SW480 (cell line): Measurements from ENCODE around the gene BAIAP3.

Experiments
- DNase-seq: peaks from one replicate; pipeline ENCODE4 v3.0.0-alpha.2; 2016; ENCODE audit warnings: low spot score

BAIAP3 gene

DNA sequence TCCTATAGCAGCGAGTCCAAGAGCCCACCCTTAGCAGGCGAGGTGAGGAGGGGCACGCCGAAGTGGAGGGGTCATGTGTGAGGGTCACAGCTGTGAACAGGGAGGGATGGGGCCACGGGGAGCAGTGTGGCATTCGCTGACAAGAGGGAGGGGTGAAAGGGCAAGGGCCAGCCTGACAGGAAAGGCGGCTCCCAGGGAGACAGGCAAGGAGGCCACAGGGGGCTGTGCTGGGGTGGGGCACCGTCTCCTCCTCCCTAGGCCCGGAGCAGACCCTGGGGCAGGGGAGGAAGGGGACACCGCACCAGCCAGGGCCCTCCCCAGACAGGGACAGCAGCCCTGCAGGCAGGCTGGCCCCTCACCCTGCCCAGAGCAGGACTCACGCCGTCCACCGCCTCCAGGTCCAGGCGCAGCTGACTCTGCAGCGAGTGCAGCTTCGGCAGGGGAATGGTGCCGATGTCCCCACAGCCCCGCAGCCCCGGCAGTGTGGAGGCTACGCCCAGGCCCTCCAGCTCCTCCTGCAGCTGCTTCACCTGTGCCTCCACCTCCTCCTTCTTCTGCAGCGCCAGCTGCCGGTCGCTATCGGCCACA lies 33.4 kb downstream of the BAIAP3 start:
- DNase-seq, result no peak

DNA sequence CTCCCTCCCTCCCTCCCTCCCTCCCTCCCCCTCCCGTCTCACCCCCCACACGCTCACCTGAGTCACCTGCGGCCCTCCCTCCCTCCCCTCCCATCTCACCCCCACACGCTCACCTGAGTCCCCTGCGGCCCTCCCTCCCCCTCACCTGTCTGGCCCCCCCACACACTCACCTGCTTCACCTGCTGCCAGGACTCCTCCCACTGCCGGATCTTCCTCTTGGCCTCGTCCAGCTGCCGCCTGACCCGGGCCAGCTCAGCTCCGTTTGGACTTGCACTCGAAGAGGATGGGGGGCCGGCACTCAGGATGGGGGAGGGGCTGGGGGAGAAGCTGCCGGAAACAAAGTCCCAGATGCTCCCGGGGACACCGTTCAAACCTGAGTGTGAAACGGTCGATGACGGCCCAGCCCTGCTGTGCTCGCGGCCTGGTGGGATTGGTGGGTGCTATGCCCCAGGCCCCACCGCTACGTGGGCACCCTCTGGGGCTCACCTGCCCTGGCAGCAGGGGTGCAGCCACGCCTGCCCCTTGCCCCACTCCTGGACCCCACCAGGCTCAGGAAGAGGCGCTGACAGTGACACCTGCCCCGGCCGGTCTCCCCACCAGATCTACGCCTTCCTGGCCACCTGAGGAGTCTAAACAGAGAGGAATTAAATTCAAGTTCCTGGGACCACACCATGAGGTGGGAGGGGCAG lies 34.2 kb downstream of the BAIAP3 start:
- no peak for DNase-seq

DNA sequence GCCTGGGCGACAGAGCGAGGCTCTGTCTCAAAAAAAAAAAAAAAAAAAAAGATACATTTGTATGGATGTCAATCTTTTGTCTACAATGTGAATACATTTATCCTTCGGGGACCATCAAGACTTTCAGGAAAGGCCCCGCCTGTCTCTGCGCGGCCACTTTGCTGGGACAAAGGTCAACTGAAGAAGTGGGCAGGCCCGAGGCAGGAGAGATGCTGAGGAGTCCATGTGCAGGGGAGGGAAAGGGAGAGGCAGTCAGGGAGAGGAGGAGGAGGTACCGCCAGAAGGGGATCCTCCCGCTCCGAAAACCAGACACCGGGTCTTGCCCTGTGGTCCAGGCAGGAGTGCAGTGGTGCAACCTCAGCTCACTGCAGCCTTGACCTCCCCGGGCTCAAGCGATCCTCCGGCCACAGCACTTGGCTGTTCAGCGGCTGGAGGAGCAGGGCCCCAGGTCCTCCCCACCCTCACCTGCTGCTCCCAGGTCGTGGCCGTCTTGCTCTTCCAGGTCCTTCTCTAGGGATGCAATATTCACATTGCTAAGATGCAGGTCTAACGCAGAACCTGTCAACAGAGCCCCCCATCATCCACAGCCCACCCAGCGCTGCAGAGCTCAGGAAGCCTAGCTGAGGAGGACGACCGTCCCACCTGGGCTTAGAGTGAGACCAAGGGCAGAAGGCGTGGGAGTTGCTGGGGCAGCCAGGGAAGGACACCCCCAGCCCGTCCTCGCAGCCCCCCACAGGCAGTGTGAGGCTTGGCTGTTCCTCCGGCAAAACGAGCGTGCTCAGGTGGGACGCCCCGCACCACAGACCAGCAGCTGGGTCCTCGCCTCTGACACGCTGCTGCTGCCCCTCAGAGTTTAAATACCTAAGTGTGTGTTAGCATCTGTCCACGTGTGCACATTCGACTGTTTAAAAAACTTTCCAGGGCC lies 37.9 kb downstream of the BAIAP3 start:
- no peak for DNase-seq

DNA sequence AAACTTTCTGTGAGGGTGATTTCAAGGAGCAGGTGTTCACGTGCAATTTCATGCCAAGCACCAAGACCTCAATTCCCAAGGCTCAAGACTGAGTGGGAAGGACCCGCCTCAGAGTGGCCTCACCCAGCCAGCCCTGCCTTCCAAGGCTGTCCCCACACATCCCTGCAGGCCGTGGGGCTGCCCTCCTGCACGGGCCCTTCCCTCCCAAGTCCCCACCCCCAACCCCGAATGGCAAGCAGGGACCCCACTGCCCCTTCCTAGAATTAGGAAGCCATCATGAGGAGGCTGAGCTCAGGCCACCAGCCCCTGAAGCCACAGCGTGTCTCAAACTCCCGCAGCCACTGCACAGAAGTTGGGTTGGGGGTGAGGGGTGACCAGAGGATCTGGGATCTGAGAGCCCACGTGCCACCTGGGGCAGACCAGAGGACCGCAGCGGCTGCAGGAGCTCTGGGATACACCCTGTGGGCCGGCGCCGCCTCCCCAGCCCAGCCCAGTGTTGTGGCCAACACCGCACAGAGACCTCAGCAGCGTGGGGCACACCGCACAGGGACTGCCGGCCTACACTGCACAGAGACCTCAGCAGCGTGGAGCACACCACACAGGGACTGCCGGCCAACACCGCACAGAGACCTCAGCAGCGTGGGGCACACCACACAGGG lies 39.0 kb downstream of the BAIAP3 start:
- no peak for DNase-seq

DNA sequence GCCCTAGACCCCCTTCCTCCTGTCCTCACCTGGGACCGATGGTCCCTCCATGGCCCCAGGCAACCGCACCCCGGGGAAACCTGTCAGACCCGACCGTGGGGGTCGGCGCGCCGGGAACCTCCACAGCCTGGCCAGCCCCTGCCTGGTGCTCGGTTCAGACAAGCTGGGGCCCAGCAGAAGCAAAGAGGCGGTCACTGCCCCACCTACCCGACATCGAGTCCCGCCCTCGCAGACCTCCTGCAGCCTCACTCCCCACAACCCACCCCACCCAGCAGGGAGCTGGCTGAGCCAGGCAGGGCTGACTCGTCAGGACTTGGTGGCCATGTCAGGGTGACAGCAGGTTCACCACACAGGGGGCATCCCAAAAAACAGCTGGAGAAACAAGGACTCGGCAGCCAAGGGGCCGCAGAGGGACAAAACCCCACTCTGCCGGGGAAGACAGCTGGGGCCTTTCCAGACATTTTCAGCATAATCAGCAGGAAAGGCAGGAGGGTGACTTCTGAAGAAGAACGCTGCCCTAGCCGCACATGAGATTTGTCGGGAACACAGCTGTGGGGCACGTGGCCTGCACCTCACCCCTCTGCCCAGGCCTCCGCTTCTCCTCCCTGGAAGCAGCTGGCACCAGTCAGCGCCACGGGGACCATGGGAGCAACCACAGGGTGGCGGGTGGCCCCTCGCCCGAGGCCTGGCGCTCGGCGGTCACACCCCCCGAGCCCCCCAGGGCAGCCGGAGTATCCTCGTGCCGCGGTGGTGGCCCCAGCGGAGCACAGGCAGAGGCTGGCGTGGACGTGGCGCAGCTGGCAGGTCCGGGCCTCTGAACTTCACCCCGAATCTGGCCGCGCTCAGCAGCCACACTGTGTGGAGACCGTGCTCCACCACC lies 41.2 kb downstream of the BAIAP3 start:
- no peak for DNase-seq

DNA sequence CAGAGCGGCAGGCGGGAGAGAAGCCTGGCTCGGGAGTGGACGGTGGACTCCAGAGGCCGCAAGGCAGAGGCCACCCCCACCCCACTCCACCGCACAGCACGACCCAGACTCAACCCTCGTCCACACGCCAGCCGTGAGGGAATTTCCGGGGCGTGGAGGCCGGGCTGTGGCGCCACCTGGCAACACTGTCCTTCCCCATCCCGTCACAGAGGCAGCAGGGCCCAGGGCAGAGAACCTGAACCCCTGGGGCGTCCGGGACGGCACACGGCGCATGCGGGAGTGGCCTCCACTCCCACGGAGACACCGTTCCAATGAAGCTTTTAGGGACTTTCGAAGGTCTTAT lies 41.8 kb downstream of the BAIAP3 start:
- no peak for DNase-seq

DNA sequence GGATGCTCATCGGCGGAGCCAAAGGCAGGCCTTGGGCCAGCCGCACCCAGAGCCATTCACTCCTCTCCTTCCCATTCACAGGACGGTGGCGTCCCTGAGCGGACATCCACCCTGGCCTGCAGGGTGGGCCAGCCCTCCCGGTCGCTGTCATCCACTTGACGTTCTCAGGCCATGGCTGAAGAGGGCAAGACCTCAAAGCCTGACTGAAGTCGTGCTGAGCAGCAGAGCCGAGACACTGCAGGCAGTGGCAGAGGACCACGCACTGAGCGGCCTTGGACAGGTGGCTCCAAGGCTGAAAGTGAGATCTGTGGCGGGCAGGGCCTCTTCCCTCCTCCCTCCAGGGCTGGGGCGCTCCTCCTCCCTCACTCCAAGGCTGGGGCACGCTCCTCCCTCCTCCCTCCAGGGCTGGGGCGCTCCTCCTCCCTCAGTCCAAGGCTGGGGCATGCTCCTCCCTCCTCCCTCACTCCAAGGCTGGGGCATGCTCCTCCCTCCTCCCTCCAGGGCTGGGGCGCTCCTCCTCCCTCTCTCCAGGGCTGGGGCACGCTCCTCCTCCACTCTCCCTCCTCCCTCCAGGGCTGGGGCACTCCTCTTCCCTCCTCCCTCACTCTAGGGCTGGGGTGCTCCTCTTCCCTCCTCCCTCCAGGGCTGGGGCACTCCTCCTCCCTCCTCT lies 42.4 kb downstream of the BAIAP3 start:
- DNase-seq, result no peak

DNA sequence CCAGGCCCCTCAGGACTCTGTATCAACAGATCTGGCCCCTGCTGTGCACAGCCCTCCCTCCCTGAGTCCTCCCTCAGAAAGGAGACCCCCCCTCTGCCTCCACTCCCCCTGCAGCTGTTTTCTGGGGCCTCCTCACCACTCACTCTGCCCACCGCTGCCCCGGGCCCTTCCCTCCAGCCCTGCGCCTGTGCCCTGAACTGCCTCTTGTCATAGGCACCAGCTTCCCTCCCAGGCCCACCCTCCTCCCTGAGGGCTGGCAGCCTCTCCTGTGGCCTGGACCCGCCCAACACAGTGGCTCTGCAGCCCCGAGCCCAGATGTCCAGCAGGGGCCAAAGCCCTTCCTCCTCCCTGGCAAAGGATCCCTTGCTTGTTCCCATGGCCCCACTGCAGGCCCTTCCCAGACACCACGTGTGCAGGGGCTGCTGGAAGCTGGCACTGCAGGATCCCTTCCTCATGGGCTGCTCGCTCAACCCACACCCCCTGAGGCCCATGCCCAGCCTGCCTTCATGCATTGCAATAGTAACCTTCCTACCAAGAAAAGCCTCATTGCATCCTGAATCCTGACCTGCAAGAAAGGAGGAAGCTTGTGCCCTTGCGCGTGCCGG lies 44.1 kb downstream of the BAIAP3 start:
- DNase-seq, result no peak

DNA sequence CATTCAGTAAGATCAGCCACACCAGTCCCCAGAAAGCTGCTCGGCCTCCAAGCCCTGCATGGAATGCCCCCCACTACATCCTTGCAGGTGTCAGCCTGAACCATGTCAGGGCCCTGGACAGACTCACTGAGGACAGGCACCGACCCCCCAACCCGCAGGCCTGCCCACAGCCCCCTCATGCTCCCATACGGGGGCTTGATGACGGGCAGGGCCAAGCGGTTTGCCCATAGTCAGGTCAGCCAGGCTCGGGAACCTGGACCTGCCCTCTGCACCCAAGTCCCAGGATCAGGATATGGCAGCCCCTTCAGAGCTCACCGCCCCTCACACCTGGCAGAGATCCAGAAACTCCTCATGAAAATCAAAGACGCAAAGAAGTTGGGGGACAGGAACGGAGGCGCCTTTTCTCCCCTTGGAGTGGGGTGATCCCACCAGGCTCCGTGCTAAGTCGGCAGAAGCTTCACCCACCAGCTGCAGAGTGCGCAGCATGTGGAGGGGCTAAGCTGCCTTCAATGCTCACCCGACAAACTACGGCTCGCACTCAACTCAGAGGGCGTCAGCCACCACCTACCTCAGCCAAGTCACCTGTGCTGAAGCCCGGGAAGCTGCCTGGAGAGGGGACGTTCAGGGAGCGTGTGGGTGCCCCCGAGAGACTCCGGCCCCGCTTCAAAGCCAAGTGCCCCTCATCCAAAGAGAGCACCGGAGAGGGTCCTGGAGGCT lies 44.8 kb downstream of the BAIAP3 start:
- no peak for DNase-seq

DNA sequence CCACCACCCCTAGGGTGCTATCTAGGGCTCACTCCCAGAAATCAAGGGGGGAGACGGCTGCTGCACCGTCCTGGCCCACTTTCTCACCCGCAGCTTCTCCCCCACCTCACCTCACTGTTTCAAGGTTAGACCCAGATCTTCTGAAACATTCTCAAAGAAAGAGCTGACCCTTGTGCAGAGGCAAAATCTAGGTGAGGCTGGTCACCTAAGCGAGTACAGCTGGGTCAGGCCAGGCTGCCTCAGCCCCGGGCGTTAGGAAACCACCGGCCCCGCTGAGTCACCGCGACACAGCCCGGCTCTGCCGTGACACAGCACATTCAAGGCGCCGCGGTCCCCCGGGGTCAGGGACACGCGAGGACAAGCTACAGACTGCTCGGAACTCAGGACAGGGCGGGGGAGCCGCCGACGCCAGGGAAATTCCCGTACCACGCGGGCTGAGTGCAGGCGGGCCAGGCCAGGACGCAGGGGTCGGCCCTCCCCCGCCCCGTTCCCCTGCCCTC lies 45.4 kb downstream of the BAIAP3 start:
- DNase-seq, result peak; percentile 48

DNA sequence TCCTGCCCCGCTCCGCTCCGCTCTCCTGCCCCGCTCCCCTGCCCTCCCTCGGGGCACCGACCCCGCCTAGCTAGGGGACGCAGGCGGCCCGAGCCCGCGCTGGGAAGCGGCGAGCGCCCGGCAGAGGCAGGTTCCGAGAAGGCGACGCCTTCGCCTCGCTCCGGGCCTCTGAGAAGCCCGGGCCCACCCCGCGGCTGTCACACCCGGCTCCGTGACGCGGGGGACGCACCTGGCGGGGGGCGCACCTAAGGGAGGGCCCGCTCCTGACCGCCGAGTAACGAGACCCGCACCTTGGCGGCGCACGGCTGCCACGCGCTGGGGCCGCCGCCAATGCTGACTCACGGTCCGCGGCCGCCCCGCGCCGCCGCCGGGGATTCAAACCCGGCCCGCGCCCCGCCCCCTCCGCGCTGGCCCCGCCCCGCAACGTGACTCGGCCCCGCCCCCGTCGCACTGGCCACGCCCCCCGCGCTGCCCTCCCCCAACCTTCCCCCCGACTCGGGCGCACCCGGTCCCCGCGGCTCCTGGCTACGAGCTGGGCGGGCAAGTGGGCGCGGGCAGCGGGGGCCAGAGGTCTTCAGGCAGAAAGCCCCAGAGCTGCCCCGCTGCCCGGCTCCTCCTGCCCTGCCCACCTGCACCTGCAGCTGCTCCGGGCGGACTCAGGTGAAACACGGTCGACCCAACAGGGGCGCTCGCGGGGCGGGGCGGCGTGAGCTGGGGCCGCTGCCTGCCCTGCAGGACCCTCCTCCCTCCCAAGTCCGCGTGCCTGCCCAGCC lies 46.0 kb downstream of the BAIAP3 start:
- DNase-seq, result peak; percentile 30

DNA sequence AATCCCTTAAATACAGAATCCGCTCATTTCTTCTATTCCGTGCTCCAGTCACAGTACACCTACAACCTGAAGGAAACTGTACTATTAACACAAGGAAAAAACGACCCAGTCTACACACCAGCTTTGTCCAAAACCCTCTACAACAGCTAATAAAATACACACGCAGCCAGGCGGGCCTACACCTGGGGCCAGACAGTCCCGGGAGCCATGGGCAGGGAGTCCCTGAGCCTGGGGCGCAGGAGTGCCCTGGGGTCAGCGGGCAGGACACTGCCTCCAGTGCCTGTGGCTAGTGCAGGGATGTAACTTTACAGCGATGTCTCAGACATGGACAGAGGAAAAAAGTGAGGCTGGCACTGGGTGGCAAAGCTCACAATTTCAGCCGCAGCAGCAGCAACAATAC lies 46.8 kb downstream of the BAIAP3 start:
- DNase-seq, result no peak

DNA sequence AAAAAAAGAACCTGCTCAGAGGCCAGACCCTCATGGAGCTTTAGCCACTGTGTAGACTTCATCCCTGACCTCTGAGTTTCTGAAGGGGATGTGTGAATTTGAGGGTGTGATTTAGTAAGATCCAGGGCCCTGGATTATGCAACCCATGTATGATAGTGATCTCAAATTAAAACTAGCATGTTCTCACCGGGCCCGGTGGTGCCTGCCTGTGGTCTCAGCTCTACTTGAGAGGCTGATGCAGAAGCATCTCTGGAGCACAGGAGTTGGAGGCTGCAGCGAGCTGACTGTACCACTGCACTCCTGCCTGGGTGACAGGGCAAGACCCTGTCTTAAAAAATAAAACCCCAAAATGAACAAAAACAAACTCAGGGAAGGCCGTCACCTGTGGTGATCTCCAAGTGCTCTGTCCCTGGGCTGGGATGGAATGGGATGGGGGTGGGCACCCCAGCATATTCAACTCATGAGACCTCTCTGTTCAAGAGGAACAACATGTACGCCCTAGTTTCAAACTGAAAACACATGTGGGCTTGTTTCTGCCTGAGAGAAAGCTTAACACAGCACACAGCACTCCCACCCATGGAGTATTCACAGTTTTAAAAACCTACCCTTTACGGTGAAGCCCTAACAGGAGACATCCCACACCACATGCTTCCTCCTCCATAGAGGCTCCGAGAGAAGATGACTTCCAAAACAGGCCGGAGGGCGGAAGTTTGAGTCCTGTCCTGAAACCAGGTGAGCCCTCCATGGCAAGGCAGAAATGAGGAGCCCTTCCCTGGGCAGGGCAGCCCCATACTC lies 48.4 kb downstream of the BAIAP3 start:
- no peak for DNase-seq

DNA sequence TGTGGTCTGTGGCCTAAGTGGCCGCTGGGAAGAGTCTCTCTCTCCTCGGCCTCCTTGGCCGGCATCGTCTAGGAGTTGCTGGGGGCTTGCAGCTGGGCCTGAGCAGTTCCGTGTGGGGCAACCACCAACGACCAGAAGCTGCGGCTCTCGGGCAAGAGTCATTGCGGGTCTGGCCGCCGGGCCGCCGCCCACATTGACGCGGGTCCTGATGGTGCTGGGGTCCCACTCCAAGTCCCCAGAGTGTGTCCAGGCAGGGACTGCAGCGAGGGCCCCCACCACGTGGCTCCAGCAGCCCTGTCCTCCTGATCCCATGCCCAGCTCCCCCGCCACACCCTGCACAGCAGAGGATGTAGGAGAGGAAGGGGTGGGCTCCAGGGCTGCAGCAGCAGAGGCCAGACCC lies 50.1 kb downstream of the BAIAP3 start:
- no peak for DNase-seq

DNA sequence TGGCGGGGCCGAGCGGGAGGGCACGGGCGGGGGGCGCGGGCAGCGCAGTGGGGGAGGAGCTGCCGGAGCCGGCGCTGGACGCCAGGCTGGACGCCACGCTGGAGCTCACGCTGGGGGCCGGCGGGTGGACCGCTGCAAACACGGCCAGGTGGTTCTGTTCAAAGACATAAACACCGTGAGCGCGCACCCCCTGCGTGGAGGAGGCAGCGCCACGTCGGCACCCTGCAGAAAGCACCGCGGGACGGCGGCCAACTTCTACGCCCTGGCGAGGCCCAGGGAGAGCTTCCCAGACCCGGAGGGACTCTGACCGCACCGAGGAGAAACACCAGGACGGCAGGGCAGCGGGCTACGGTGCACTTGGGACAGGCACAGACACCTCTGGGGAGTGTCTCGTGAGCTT lies 51.8 kb downstream of the BAIAP3 start:
- DNase-seq, result no peak

DNA sequence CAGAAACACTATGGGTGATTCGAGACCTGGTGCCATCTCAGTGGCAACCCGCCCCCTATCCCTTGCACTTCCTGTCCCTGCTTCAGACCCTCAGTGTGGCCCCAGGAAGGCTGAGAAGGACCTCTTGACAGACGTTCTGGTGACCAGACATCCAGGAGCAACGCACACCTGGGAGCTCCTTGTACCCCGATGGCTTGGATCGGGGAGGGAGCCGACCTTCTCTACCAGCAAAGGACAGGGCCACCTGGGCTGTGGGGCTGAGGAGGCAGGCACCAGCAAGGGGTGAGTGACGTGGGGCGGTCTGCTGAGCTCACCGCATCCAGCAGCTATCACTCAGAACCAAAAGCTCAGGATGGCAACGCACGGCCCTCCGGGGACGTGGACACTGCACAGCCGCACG lies 53.9 kb downstream of the BAIAP3 start:
- DNase-seq, result no peak

DNA sequence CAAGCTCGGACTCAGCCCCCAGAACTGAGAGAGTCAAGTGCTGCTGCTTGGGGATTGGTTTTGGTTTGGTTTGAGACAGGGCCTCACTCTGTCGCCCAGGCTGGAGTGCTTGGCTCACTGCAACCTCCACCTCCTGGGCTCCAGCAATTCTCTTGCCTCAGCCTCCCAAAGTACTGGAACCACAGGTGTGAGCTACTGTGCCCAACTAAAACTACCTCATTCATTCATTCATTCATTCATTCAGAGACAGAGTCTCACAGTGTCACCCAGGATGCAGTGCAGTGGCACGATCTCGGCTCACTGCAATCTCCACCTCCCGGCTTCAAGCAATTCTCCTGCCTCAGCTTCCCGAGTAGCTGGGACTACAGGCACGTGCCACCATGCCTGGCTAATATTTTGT lies 56.3 kb downstream of the BAIAP3 start:
- DNase-seq, result no peak

DNA sequence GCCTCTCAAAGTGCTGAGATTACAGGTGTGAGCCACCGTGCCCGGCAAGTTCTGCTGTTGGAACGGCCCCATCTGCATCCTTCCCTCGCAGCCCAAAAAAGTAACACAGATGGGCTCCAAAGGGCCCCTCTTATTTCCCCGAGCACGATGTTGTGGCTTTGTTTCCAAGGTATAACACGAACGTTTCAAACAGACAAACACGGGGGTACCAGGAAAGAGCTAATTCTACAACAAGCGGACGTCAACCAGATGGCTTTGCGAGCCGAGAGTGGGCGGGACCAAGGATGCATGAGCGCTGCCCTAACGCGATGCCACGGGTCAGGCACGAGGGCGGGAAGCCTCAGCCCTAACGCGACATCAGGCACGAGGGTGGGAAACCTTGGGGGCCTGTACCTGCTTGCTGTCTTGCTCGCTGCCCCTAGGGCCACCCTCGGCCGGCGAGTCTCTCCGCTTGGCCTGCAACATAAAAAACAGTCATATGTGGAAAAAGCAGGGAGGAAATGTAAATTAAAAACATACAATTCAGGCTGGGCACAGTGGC lies 56.9 kb downstream of the BAIAP3 start:
- DNase-seq, result no peak
